MM.1S (cell line): Measurements from ENCODE around the gene APC2.

ENCODE experiments used
- DNase-seq: peaks from one replicate; pipeline ENCODE4 v3.0.0-alpha.2; 2015
- H2AFZ ChIP-seq: fragments of 300-600 bp; sonication (generic); 2 replicates; pipeline ENCODE4 v1.6.0; 2016; ENCODE audit warnings: antibody characterized with exemption, low read length
- H3F3A ChIP-seq: fragments of 300-600 bp; sonication (generic); 2 replicates; pipeline ENCODE4 v1.6.1; 2016; ENCODE audit warnings: mild to moderate bottlenecking, antibody characterized with exemption, low read length, moderate library complexity, mixed read lengths; ENCODE audit not compliant: insufficient read depth
- H3K27ac ChIP-seq: fragments of 300-600 bp; sonication (generic); 2 replicates; pipeline ENCODE4 v1.5.1; 2016; ENCODE audit warnings: mild to moderate bottlenecking, low read length
- H3K27me3 ChIP-seq: fragments of 300-600 bp; sonication (generic); replicated peaks from 2 replicates; pipeline ENCODE4 v1.6.0; 2016; ENCODE audit warnings: low read length; ENCODE audit not compliant: insufficient read depth
- H3K36me3 ChIP-seq: fragments of 300-600 bp; sonication (generic); replicated peaks from 2 replicates; pipeline ENCODE4 v1.6.1; 2016; ENCODE audit warnings: mild to moderate bottlenecking, low read length, mixed read lengths; ENCODE audit not compliant: insufficient read depth
- H3K4me1 ChIP-seq: fragments of 300-600 bp; sonication (generic); 2 replicates; pipeline ENCODE4 v1.6.1; 2016; ENCODE audit warnings: low read length, mixed read lengths
- H3K4me2 ChIP-seq: fragments of 300-600 bp; sonication (generic); 2 replicates; pipeline ENCODE4 v1.6.0; 2016; ENCODE audit warnings: low read depth, low read length
- H3K4me3 ChIP-seq: fragments of 300-600 bp; sonication (generic); 2 replicates; pipeline ENCODE4 v1.5.1; 2016; ENCODE audit warnings: low read length, mixed read lengths
- H3K79me2 ChIP-seq: fragments of 300-600 bp; sonication (generic); 2 replicates; pipeline ENCODE4 v1.6.1; 2016; ENCODE audit warnings: mixed run types, low read length, mixed read lengths
- H3K9ac ChIP-seq: fragments of 300-600 bp; sonication (generic); 2 replicates; pipeline ENCODE4 v1.6.1; 2016; ENCODE audit warnings: low read length, mixed read lengths
- H3K9me2 ChIP-seq: fragments of 300-600 bp; sonication (generic); replicated peaks from 2 replicates; pipeline ENCODE4 v1.6.1; 2016; ENCODE audit warnings: mild to moderate bottlenecking, low read length, mixed read lengths; ENCODE audit not compliant: insufficient read depth
- H3K9me3 ChIP-seq: fragments of 300-600 bp; sonication (generic); replicated peaks from 2 replicates; pipeline ENCODE4 v1.6.1; 2016; ENCODE audit warnings: mild to moderate bottlenecking, low read length, mixed read lengths; ENCODE audit not compliant: insufficient read depth
- H4K20me1 ChIP-seq: fragments of 300-600 bp; sonication (generic); 2 replicates; pipeline ENCODE4 v1.6.1; 2016; ENCODE audit warnings: mild to moderate bottlenecking, low read length, moderate library complexity, mixed read lengths; ENCODE audit not compliant: insufficient read depth
- CTCF ChIP-seq: fragments of 300-600 bp; sonication (generic); IDR thresholded peaks from 2 replicates; pipeline ENCODE4 v1.5.1; 2016; ENCODE audit warnings: antibody characterized with exemption, low read length, mixed read lengths
- EZH2 ChIP-seq: fragments of 300-600 bp; sonication (generic); optimal IDR thresholded peaks from 2 replicates; pipeline ENCODE3; 2017; ENCODE audit warnings: low read depth, mild to moderate bottlenecking, antibody characterized with exemption, low read length, mixed read lengths
- EZH2phosphoT487 ChIP-seq: fragments of 300-600 bp; sonication (generic); IDR thresholded peaks from 2 replicates; pipeline ENCODE4 v1.6.1; 2018; ENCODE audit warnings: antibody characterized with exemption, low read length

APC2 gene

DNA sequence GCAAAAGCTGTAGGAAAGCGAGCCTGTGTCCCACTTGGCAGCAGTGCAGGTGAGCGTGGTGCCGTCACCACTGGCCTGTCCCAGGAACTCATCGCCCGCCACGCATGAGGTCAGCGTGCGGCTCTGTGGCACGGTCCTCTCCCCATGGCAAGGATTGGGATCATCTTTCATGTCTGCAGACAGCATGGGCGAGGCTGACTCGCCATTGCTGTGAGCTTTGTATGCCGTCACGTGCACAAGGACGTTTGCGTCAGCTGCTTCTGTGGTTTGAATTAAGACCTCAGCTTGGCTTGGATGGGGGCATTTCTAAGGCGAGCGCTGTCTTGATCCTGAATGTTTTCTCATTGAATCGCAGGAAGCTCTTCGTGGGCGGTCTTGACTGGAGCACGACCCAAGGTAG, 32.8 kb upstream of the APC2 start:
- TF ChIP-seq EZH2phosphoT487 = no peak
- no peak for TF ChIP-seq EZH2
- no peak for TF ChIP-seq CTCF
- H3K79me2 ChIP-seq = peaks cover 99% of the 10 kb centered on the region
- no peak overlapping the region for H3K27ac ChIP-seq
- no peak overlapping the region for H3K4me3 ChIP-seq
- H3F3A ChIP-seq = peaks cover 21% of the 10 kb centered on the region
- H3K36me3 ChIP-seq = peaks cover 37% of the 10 kb centered on the region
- H3K9ac ChIP-seq = no peak overlapping the region
- no peak for DNase-seq
- H3K27me3 ChIP-seq = no peaks in the 10 kb centered on the region
- H3K4me2 ChIP-seq = no peak overlapping the region
- H3K9me2 ChIP-seq = no peaks in the 10 kb centered on the region
- peaks cover 69% of the 10 kb centered on the region for H4K20me1 ChIP-seq
- no peaks in the 10 kb centered on the region for H3K9me3 ChIP-seq
- no peak overlapping the region for H2AFZ ChIP-seq
- peaks cover 17% of the 10 kb centered on the region for H3K4me1 ChIP-seq

DNA sequence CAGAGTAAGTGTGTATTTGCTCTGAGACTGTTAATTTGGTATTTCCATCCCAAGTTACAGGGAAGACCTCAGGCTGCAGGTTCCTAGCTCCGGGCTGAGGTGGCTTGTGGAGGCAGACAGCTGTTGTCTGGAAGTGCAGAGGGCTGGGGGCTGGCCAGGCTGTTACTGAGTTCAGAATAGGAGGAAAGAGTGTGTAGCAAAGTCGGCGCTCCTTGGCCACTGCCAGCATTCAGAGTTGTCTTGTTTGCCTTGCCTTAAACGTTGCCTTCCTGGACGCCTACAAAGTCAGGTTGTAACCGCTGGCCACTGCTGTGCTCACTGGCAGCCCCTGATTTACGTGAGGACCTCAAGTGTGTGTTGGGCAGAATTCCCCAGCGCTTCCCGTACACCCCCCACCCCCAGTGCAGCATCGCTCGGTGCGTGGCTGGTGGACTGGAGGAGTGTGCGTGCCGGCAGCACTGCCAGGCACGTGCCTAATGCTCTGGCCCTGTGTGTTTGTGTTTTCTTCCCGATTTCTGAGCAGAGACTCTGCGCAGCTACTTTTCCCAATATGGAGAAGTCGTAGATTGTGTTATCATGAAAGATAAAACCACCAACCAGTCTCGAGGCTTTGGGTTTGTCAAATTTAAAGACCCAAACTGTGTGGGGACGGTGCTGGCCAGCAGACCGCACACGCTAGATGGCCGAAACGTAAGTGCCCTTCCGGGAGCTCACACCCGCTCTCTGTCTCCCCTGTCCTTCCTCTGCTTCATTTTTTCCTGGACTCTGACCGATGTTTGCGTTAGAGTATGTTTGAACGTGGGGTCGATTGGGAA, 32.0 kb upstream of the APC2 start:
- Histone ChIP-seq H3K79me2 (peaks cover 99% of the 10 kb centered on the region), H3K4me3 (no peak overlapping the region), H3K36me3 (peaks cover 39% of the 10 kb centered on the region), H3K9me2 (no peaks in the 10 kb centered on the region), H3F3A (peaks cover 14% of the 10 kb centered on the region), H3K4me2 (no peak overlapping the region), H3K9me3 (no peaks in the 10 kb centered on the region), H2AFZ (no peak overlapping the region), H3K27me3 (no peaks in the 10 kb centered on the region), H3K27ac (no peak overlapping the region), H3K4me1 (peaks cover 10% of the 10 kb centered on the region), H4K20me1 (peaks cover 64% of the 10 kb centered on the region), H3K9ac (no peak overlapping the region)
- TF ChIP-seq EZH2phosphoT487 (no peak), EZH2 (no peak), CTCF (no peak)
- DNase-seq = no peak

DNA sequence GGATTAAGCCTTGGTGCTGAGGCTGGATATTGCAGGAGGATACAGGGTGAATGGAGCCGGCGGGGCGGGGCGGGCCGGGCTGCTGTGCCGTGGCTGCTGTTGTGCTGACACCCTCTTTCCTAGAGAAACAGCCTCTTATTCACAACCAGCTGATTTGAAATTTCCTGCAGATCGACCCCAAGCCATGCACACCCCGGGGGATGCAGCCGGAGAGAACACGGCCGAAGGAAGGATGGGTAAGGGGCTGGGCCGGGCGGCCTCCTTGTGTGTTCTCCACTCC, 31.5 kb upstream of the APC2 start:
- Histone ChIP-seq H3K4me2 (no peak overlapping the region), H2AFZ (no peak overlapping the region), H3K36me3 (peaks cover 42% of the 10 kb centered on the region), H3K9me2 (no peaks in the 10 kb centered on the region), H3K79me2 (peaks cover 99% of the 10 kb centered on the region), H3K27ac (no peak overlapping the region), H3K4me1 (peaks cover 4% of the 10 kb centered on the region), H3K9me3 (no peaks in the 10 kb centered on the region), H3K4me3 (no peak overlapping the region), H3K9ac (no peak overlapping the region), H3F3A (peaks cover 12% of the 10 kb centered on the region), H3K27me3 (no peaks in the 10 kb centered on the region), H4K20me1 (peaks cover 59% of the 10 kb centered on the region)
- TF ChIP-seq EZH2phosphoT487 = no peak
- no peak for TF ChIP-seq CTCF
- TF ChIP-seq EZH2 = no peak
- no peak for DNase-seq
